Esophagus squamous epithelium (tissue), 4 donors: ENCODE data around the gene PYROXD2.

Source experiments
- CTCF ChIP-seq, 6 experiments: fragments of 450-650 bp in 4 of 6; fragments of 200-600 bp in 2 of 6; sonication (generic) in 2 of 6; IDR thresholded peaks; one replicate each; pipeline ENCODE4 v1.5.1; 2016 to 2019; ENCODE audit warnings: antibody characterized with exemption in 6 of 6, mild to moderate bottlenecking in 4 of 6, moderate library complexity in 4 of 6
- POLR2A ChIP-seq, 4 donors: fragments of 450-650 bp; IDR thresholded peaks; one replicate each; pipeline ENCODE4 v1.6.1; 2017; ENCODE audit warnings: antibody characterized with exemption in 4 of 4, mild to moderate bottlenecking in 4 of 4, moderate library complexity in 3 of 4

GRCh38 chr10:98435178-98435577, 20.2 kb upstream of the PYROXD2 start:
- TF ChIP-seq CTCF (IDR thresholded peaks at IDR 0.05) = no peak
- no peak for TF ChIP-seq POLR2A (IDR thresholded peaks at IDR 0.05)
